Psoas muscle (tissue), 8 donors: ENCODE data around the gene NT5C2. TPM values are rescaled to one million over a fixed set of nuclear protein-coding genes. Genes with fewer than 3 reads are reported as not detected.

Experiments used
- ATAC-seq, 4 donors: fragments of 200-7000 bp; cut with Tn5 transposase; one replicate each; pipeline ENCODE4 v1.9.1; 2020; ENCODE audit warnings: moderate library complexity in 3 of 4, mild to moderate bottlenecking in 2 of 4
- DNase-seq, 2 donors: peaks; one replicate each; pipeline ENCODE4 v3.0.0-alpha.2; 2020
- H3K27ac ChIP-seq: fragments of 200-600 bp; one replicate; pipeline ENCODE4 v1.8.0; 2022
- H3K27me3 ChIP-seq, 3 donors: fragments of 200-600 bp in 1 of 3; one replicate each; pipeline versions ENCODE4 v1.6.1 to v1.8.0; 2013 to 2022; ENCODE audit warnings: low read length in 2 of 3, mild to moderate bottlenecking in 2 of 3, moderate library complexity in 1 of 3; ENCODE audit not compliant: insufficient read depth in 3 of 3
- H3K36me3 ChIP-seq, 2 donors: fragments of 200-600 bp in 1 of 2; one replicate each; pipeline versions ENCODE4 v1.6.1 to v1.8.0; 2013 to 2022; ENCODE audit warnings: low read depth in 1 of 2, mild to moderate bottlenecking in 1 of 2, moderate library complexity in 1 of 2; ENCODE audit not compliant: insufficient read depth in 1 of 2
- H3K4me1 ChIP-seq: fragments of 200-600 bp; one replicate; pipeline ENCODE4 v1.8.0; 2022
- H3K4me3 ChIP-seq: fragments of 200-600 bp; one replicate; pipeline ENCODE4 v1.8.0; 2022; ENCODE audit warnings: mild to moderate bottlenecking
- H3K9me3 ChIP-seq: fragments of 200-600 bp; one replicate; pipeline ENCODE4 v1.8.0; 2022
- CTCF ChIP-seq: fragments of 200-600 bp; IDR thresholded peaks from one replicate; pipeline ENCODE4 v1.8.0; 2022; ENCODE audit warnings: antibody characterized with exemption
- WGBS, 3 donors: extraction: QIAGEN DNeasy Blood & Tissue Kit; methylation state at CpG; one replicate each; pipeline versions ENCODE4 v1.1.6 to v1.1.7; 2013; 5-methylcytosine and 5-hydroxymethylcytosine counted together
- intact Hi-C, 2 donors: fragments of 100-400 bp; cut with DNase I; formaldehyde crosslinking; loops; one replicate each; pipeline versions ENCODE4 v1.11.0 to v1.14.2; 2022
- polyA plus RNA-seq, 3 donors: library from polyadenylated mRNA; stranded (reverse); fragments of 200-250 nt; gene quantifications; one replicate each; pipeline ENCODE4 v1.2.3, GENCODE V29; 2013
- total RNA-seq, 4 donors: library from RNA; stranded (reverse); fragmentation: NEBNext Ultra II Directional in 2 of 4; extraction: Animal tissue kit (Norgen Biotek cat#: 25700) in 2 of 4; gene quantifications; one replicate each; pipeline versions ENCODE4 v1.2.1 to v1.2.4, GENCODE V29; 2021 to 2023
- donor health status: healthy with polysubstance abuse.
- donor health status: DM: no; HTN: no; CAD: no; lungs with moderate emphysema.
- donor health status: Bipolar disorder and iron deficiency.
- donor health status: healthy.
- donor health status: DM: yes; HTN: yes; CAD: no.
- donor health status: DM: no; HTN: no; CAD: no.
- donor health status: DM: no; HTN: no; CAD: no.
- donor health status: DM: yes; HTN: yes; CAD: no.

NT5C2 gene
- total and polyA plus RNA-seq, 7 donors = 17.8 to 94.6 (median 64.5) TPM

GRCh38 chr10:103106539-103106938, 86.5 kb downstream of the NT5C2 start:
- TF ChIP-seq CTCF = no peak
- no peak for DNase-seq
- peak overlapping the region; percentile 14 for H3K27ac ChIP-seq
- intact Hi-C loops = loop anchor here in 1 of 2 donors (5.0 kb wide), 1 partner anchor 136 kb away; no protein-coding TSS in a partner anchor
- H3K4me1 ChIP-seq = peaks cover 75% of the 10 kb centered on the region
- no peaks in the 10 kb centered on the region for H3K9me3 ChIP-seq
- peaks cover 0 to 51% of the 10 kb centered on the region in 2 donors for H3K36me3 ChIP-seq
- H3K27me3 ChIP-seq = no peaks in the 10 kb centered on the region
- no peak for ATAC-seq
- no peak overlapping the region for H3K4me3 ChIP-seq

GRCh38 chr10:103105462-103105861, 87.6 kb downstream of the NT5C2 start:
- Histone ChIP-seq H3K36me3 (peaks cover 0 to 62% of the 10 kb centered on the region in 2 donors), H3K27me3 (no peaks in the 10 kb centered on the region), H3K4me3 (no peak overlapping the region), H3K9me3 (no peaks in the 10 kb centered on the region), H3K27ac (peak overlapping the region; percentile 14), H3K4me1 (peaks cover 64% of the 10 kb centered on the region)
- TF ChIP-seq CTCF = no peak
- no peak for DNase-seq
- 78 to 82% (median 81%) methylated on average over 1 of the region's 1 CpG for WGBS, 3 donors
- ATAC-seq = no peak
- intact Hi-C loops = loop anchor here in 1 of 2 donors (5.0 kb wide), 1 partner anchor 137 kb away; no protein-coding TSS in a partner anchor

GRCh38 chr10:103104721-103105120, 88.4 kb downstream of the NT5C2 start:
- WGBS, 3 donors = 25 to 31% (median 29%) methylated on average over 2 of the region's 2 CpGs
- peak in 2 of 4 donors; percentile 57 to 69 for ATAC-seq
- intact Hi-C loops = loop anchor here in 1 of 2 donors (5.0 kb wide), 1 partner anchor 138 kb away; no protein-coding TSS in a partner anchor

GRCh38 chr10:103103989-103104388, 89.1 kb downstream of the NT5C2 start:
- intact Hi-C loops = no loop called here
- Histone ChIP-seq H3K4me1 (peaks cover 50% of the 10 kb centered on the region), H3K36me3 (peaks cover 0 to 77% of the 10 kb centered on the region in 2 donors)

More at GRCh38 chr10:103104721-103105120, 88.4 kb downstream of the NT5C2 start:
- DNase-seq = no peak
- TF ChIP-seq CTCF = no peak
- peak overlapping the region; percentile 55 for H3K27ac ChIP-seq
- H3K4me3 ChIP-seq = no peak overlapping the region
- H3K27me3 ChIP-seq = no peaks in the 10 kb centered on the region
- no peaks in the 10 kb centered on the region for H3K9me3 ChIP-seq
- H3K4me1 ChIP-seq = peaks cover 57% of the 10 kb centered on the region
- H3K36me3 ChIP-seq = peaks cover 0 to 69% of the 10 kb centered on the region in 2 donors

More at GRCh38 chr10:103103989-103104388, 89.1 kb downstream of the NT5C2 start:
- no peak for ATAC-seq
- no peak for DNase-seq
- H3K4me3 ChIP-seq = no peak overlapping the region
- no peaks in the 10 kb centered on the region for H3K9me3 ChIP-seq
- 82 to 87% (median 85%) methylated on average over 2 of the region's 2 CpGs for WGBS, 3 donors
- no peak for TF ChIP-seq CTCF
- H3K27ac ChIP-seq = peak overlapping the region; percentile 55
- no peaks in the 10 kb centered on the region for H3K27me3 ChIP-seq
